ENCODE data around the gene SDR42E2.

- TF ChIP-seq POLR2AphosphoS5 (IDR thresholded peaks at IDR 0.05; ENCODE audit: low read depth, low read length) (no peak), TAF1 (IDR thresholded peaks at IDR 0.05; ENCODE audit: low read depth, low read length) (no peak), POLR2A (IDR thresholded peaks at IDR 0.05; ENCODE audit: low read depth, low read length) (no peak), PAX5 (IDR thresholded peaks at IDR 0.05; ENCODE audit: insufficient read depth, low read length, severe bottlenecking) (no peak)
Observed at GRCh38 chr16:22239131-22239805, 77.0 kb downstream of the SDR42E2 start.
